DND-41 (cell line): ENCODE results near the gene AP5M1.

Experiments used
- CTCF ChIP-seq: IDR thresholded peaks from 2 replicates; pipeline ENCODE4 v1.5.1; 2012; ENCODE audit warnings: borderline replicate concordance, low read length, moderate library complexity, mild to moderate bottlenecking; ENCODE audit not compliant: poor library complexity, severe bottlenecking; ENCODE audit errors: extremely low read depth
- EZH2 ChIP-seq: IDR thresholded peaks from 3 replicates; pipeline ENCODE4 v1.6.1; 2012; ENCODE audit warnings: borderline replicate concordance, low read depth, mild to moderate bottlenecking, moderate library complexity, low read length, inconsistent platforms; ENCODE audit not compliant: severe bottlenecking

- TF ChIP-seq CTCF: peak; percentile 94
- no peak for TF ChIP-seq EZH2
These were observed 48.6 kb downstream of the AP5M1 start for GRCh38 chr14:57317248-57317833.
